Measurements from ENCODE around the gene ATP8A2. TPM values are rescaled to one million over a fixed set of nuclear protein-coding genes. Genes with fewer than 3 reads are reported as not detected.

The ATP8A2 gene
- total and polyA plus RNA-seq, 2 of the 8 experiments (the other 6 are each of a cell fraction or from before 2014, with no cell fraction given) = 2.4 to 8.3 TPM

DNA sequence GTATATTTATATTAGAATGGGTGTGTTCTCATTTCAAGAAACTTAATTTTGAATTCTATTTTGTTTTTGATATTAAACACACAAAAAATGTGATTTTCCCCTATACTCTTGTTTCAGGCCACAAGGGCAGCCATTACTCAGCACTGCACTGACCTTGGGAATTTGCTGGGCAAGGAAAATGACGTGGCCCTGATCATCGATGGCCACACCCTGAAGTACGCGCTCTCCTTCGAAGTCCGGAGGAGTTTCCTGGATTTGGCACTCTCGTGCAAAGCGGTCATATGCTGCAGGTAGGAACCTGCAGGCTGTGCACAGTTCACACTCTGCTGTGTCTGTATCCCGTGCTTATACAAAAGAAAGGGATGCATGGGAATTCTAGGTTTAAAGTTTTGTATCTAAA is 327.3 kb downstream of the ATP8A2 start:
- Histone ChIP-seq H3K36me3 (ENCODE audit: control insufficient read depth in 2 of 4, insufficient read depth in 4 of 4, low read length in 3 of 4) (no peaks in the 10 kb centered on the region), H2BK15ac (ENCODE audit: low read length) (no peak overlapping the region), H2BK5ac (ENCODE audit: low read depth, low read length) (no peak overlapping the region), H2BK120ac (replicated peaks; ENCODE audit: low read depth, low read length) (no peak overlapping the region), H4K91ac (replicated peaks; ENCODE audit: insufficient read length, low read length) (no peak overlapping the region), H3K9ac (replicated peaks in 1 of 4; ENCODE audit: extremely low read depth in 1 of 4, low read depth in 3 of 4, low read length in 3 of 4) (no peak overlapping the region), H3K56ac (replicated peaks; ENCODE audit: insufficient read length, low read depth, low read length) (no peak overlapping the region), H3K18ac (ENCODE audit: extremely low read depth, low read length) (no peak overlapping the region), H3K4me3 (ENCODE audit: extremely low read depth in 1 of 4, insufficient read depth in 2 of 4, low read depth in 3 of 4, low read length in 4 of 4) (no peak overlapping the region), H4K20me1 (replicated peaks in 1 of 2; ENCODE audit: control insufficient read depth in 1 of 2, insufficient read depth in 2 of 2, low read length in 2 of 2) (no peaks in the 10 kb centered on the region), H3K27me3 (replicated peaks in 1 of 4; ENCODE audit: control insufficient read depth in 3 of 4, extremely low read depth in 1 of 4, insufficient read depth in 3 of 4, low read length in 3 of 4) (no peaks in the 10 kb centered on the region), H2AK5ac (ENCODE audit: low read depth, low read length) (no peak overlapping the region), H3K4me2 (ENCODE audit: insufficient read depth in 1 of 2, low read depth in 2 of 2, low read length in 2 of 2) (no peak overlapping the region), H3K79me1 (ENCODE audit: low read depth, low read length) (no peaks in the 10 kb centered on the region), H3K4ac (replicated peaks; ENCODE audit: insufficient read length, low read depth, low read length) (no peak overlapping the region), H2AFZ (ENCODE audit: low read length) (no peak overlapping the region), H3K79me2 (ENCODE audit: control insufficient read depth in 1 of 2, insufficient read depth in 2 of 2, low read length in 2 of 2) (no peaks in the 10 kb centered on the region), H4K5ac (ENCODE audit: insufficient read length, low read depth, low read length) (no peak overlapping the region), H2BK20ac (ENCODE audit: low read length) (no peak overlapping the region), H3K27ac (ENCODE audit: low read depth, low read length) (no peak overlapping the region), H3K14ac (ENCODE audit: insufficient read length) (no peak overlapping the region), H3K4me1 (replicated peaks in 1 of 4; ENCODE audit: control insufficient read depth in 3 of 4, insufficient read depth in 4 of 4, low read length in 3 of 4) (no peaks in the 10 kb centered on the region), H4K8ac (ENCODE audit: extremely low read depth, insufficient read depth, low read length) (no peak overlapping the region), H3K23ac (ENCODE audit: insufficient read length) (no peak overlapping the region), H3K9me3 (ENCODE audit: insufficient read depth in 2 of 2, low read depth in 1 of 2, low read length in 1 of 2) (no peaks in the 10 kb centered on the region), H3K23me2 (ENCODE audit: low read depth, low read length) (no peaks in the 10 kb centered on the region), H2BK12ac (ENCODE audit: low read depth, low read length) (no peak overlapping the region)
- CTCF ChIA-PET (ENCODE audit: partially characterized antibody) = interaction anchor here (1.0 kb wide), 1 partner anchor 9 kb away, joined by 3 read pairs; no protein-coding TSS in a partner anchor
- 90% methylated on average over 9 of the region's 9 CpGs; no CpG with 5 or more reads in 1 of the 2 experiments for WGBS, 2 experiments (ENCODE audit: extremely low coverage in 1 of 2, insufficient coverage in 1 of 2, insufficient read length in 1 of 2, insufficient replicate concordance in 2 of 2, low coverage in 1 of 2, low lambda C conversion rate in 2 of 2, missing lambda C conversion rate in 1 of 2)
- no peak for FAIRE-seq
- DNase-seq (ENCODE audit: low read depth in 1 of 2, low spot score in 2 of 2) = no peak
- POLR2A ChIA-PET (ENCODE audit: partially characterized antibody) = no interaction called here
- TF ChIP-seq, protein P1, sequence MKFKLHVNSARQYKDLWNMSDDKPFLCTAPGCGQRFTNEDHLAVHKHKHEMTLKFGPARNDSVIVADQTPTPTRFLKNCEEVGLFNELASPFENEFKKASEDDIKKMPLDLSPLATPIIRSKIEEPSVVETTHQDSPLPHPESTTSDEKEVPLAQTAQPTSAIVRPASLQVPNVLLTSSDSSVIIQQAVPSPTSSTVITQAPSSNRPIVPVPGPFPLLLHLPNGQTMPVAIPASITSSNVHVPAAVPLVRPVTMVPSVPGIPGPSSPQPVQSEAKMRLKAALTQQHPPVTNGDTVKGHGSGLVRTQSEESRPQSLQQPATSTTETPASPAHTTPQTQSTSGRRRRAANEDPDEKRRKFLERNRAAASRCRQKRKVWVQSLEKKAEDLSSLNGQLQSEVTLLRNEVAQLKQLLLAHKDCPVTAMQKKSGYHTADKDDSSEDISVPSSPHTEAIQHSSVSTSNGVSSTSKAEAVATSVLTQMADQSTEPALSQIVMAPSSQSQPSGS (IDR thresholded peaks at IDR 0.05; ENCODE audit: low read length) = no peak
- TF ChIP-seq SP1 (IDR thresholded peaks at IDR 0.05; ENCODE audit: low read depth, low read length) (no peak), POLR2A (IDR thresholded peaks at IDR 0.05; ENCODE audit: control extremely low read depth in 1 of 2, low read depth in 2 of 2, low read length in 2 of 2) (no peak), MAFK (IDR thresholded peaks at IDR 0.05; ENCODE audit: low read depth, low read length) (no peak), TEAD4 (IDR thresholded peaks at IDR 0.05; ENCODE audit: low read depth, low read length) (no peak), BACH1 (IDR thresholded peaks at IDR 0.05; ENCODE audit: low read length) (no peak), PHF8 (conservative IDR thresholded peaks at IDR 0.05; ENCODE audit: low read depth, low read length) (no peak), JUN (IDR thresholded peaks at IDR 0.05; ENCODE audit: low read depth, low read length) (no peak), YY1 (IDR thresholded peaks at IDR 0.05; ENCODE audit: low read depth, low read length) (no peak), RXRA (IDR thresholded peaks at IDR 0.05; ENCODE audit: insufficient read depth, low read depth, low read length) (no peak), RNF2 (IDR thresholded peaks at IDR 0.05; ENCODE audit: borderline replicate concordance, low read depth, low read length, missing control alignments, poor library complexity, severe bottlenecking) (no peak), BRCA1 (IDR thresholded peaks at IDR 0.05; ENCODE audit: low read depth, low read length) (no peak)
- TF ChIP-seq, protein P2, sequence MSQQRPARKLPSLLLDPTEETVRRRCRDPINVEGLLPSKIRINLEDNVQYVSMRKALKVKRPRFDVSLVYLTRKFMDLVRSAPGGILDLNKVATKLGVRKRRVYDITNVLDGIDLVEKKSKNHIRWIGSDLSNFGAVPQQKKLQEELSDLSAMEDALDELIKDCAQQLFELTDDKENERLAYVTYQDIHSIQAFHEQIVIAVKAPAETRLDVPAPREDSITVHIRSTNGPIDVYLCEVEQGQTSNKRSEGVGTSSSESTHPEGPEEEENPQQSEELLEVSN (IDR thresholded peaks at IDR 0.05) = no peak

Measured in H1 (cell line).